Cerebellar cortex (tissue), 1 donor: ENCODE measurements around the gene PRR5L.
"Not testable (repeated sequence)": the region's sequence is repeated elsewhere in the genome, so short reads cannot be mapped to it uniquely, and the experiment has no call there.

Source experiments
- DNase-seq: peaks from one replicate; pipeline ENCODE4 v3.0.0-alpha.2; 2015; ENCODE audit warnings: low spot score

Gene PRR5L

GRCh38 chr11:36280531-36280930 lies 15.6 kb upstream of the PRR5L start:
- no peak for DNase-seq

- DNase-seq: no peak
Observed at GRCh38 chr11:36281850-36282249, 14.2 kb upstream of the PRR5L start.

- DNase-seq: no peak
Observed at GRCh38 chr11:36282926-36283325, 13.2 kb upstream of the PRR5L start.

- peak; percentile 11 for DNase-seq
Observed at GRCh38 chr11:36288442-36289225, 7.5 kb upstream of the PRR5L start.

GRCh38 chr11:36289226-36289852 lies 6.7 kb upstream of the PRR5L start, which contains the start of gene COMMD9:
Gene COMMD9, minus strand, starts transcription at chr11:36289424. Its CDS starts 12 bp downstream, at chr11:36289412.
- DNase-seq: peak; percentile 96

- peak; percentile 19 for DNase-seq
Observed at GRCh38 chr11:36292311-36292722, 3.8 kb upstream of the PRR5L start.

GRCh38 chr11:36296884-36297543 lies 926 bp downstream of the PRR5L start:
- no peak for DNase-seq

- peak; percentile 89 for DNase-seq
Observed at GRCh38 chr11:36300650-36301049, 4.6 kb downstream of the PRR5L start.

- DNase-seq: no peak
Observed at GRCh38 chr11:36304351-36304750, 8.3 kb downstream of the PRR5L start.

GRCh38 chr11:36305047-36305446 lies 9.0 kb downstream of the PRR5L start:
- DNase-seq: no peak

GRCh38 chr11:36306888-36307287 lies 10.8 kb downstream of the PRR5L start:
- DNase-seq: peak; percentile 17

- DNase-seq: no peak
Observed at GRCh38 chr11:36308577-36308976, 12.5 kb downstream of the PRR5L start.

- no peak for DNase-seq
Observed at GRCh38 chr11:36309779-36310178, 13.7 kb downstream of the PRR5L start.

GRCh38 chr11:36311926-36312595 lies 16.0 kb downstream of the PRR5L start:
- no peak for DNase-seq

- DNase-seq: no peak
Observed at GRCh38 chr11:36312611-36313472, 16.8 kb downstream of the PRR5L start.

GRCh38 chr11:36313750-36314433 lies 17.8 kb downstream of the PRR5L start:
- no peak for DNase-seq

GRCh38 chr11:36314434-36314767 lies 18.3 kb downstream of the PRR5L start:
- DNase-seq: no peak

- no peak for DNase-seq
Observed at GRCh38 chr11:36316049-36316448, 20.0 kb downstream of the PRR5L start.

GRCh38 chr11:36317992-36318391 lies 21.9 kb downstream of the PRR5L start:
- DNase-seq: no peak

GRCh38 chr11:36324956-36325355 lies 28.9 kb downstream of the PRR5L start:
- DNase-seq: not testable (repeated sequence)

- not testable (repeated sequence) for DNase-seq
Observed at GRCh38 chr11:36325403-36325802, 29.3 kb downstream of the PRR5L start.
